ENCODE data around the gene IL17RA.

IL17RA gene

DNA sequence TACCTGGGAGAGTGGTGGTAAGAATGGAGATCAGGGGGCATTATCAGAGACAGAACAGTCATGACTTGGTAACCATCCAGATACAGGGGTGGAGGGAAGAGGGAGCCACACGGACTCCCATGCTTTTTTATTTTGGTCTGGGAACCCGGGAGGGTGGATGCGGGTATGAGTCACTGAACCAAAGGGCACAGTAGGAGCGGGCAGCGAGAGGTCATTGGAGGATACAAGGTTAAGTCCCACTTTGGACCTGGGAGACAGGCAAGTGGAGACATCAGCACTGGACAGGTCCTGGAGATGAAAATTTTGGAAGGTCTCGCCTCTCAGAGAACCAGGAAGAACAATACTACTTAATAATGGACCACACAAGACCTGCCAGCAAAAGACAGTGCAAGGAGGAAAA, 67.5 kb downstream of the IL17RA start:
- no peak for DNase-seq (ENCODE audit: low read depth, low spot score)

GRCh38 chr22:17152971-17153370, 68.2 kb downstream of the IL17RA start:
- no peak for DNase-seq (ENCODE audit: low read depth, low spot score)

DNA sequence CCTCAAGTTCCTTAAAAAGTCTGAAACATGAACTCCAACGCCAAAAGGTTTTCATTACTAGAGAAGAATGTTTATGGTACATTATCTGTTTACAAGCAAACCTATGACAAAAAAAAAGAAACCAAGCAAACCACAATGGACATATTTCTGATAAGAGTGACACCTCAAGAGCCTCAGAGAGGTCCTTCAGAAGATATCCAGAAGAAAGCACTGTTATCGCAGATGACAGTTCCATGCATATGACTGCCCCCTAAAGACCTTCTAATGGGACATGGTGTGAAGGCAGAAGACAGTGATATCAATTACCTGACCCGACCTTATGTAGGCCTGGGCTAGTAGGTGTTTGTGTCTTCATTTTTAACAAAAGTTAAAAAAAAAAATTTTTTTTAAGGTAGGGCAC, 71.1 kb downstream of the IL17RA start:
- DNase-seq (ENCODE audit: low read depth, low spot score): no peak

DNA sequence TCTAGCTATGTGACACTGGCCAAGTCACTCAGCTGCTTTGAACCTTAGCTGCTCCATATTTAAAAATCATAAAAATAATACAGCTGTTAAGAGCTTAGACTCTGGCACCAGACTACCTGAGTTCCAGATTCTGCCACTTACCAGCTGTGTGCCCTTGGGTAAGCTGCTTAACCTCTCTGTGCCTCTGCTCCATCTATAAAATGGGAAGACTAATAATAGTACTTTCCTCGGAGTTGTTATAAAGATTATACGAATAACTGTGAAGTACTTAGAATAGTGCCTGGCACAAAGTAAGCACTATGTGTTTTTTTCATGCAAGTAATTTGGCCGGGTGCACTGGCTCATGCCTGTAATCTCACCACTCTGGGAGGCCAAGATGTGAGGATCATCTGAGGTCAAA, 72.9 kb downstream of the IL17RA start:
- DNase-seq (ENCODE audit: low read depth, low spot score): no peak

DNA sequence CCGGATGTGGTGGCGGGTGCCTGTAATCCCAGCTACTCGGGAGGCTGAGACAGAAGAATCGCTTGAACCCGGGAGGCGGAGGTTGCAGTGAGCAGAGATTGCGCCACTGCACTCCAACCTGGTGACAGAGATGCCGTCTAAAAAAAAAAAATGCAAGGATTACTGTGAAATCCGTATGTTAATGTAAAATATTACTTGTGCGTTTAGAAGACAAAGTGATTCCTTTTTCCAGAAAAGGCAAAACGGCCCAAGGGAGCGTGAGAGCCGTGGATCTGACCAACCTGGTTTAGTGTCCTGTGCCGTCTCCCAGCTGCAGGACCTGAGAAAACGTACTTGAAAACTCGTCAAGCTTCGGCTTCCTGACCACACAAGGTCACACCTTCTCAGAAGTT, 73.4 kb downstream of the IL17RA start:
- no peak for DNase-seq (ENCODE audit: low read depth, low spot score)

GRCh38 chr22:17158568-17159503, 74.0 kb downstream of the IL17RA start, which contains the start of gene HDHD5:
TSS of gene HDHD5 (minus strand) at chr22:17159277. CDS start at chr22:17159251, 26 bp downstream.
- DNase-seq (ENCODE audit: low read depth, low spot score): no peak

DNA sequence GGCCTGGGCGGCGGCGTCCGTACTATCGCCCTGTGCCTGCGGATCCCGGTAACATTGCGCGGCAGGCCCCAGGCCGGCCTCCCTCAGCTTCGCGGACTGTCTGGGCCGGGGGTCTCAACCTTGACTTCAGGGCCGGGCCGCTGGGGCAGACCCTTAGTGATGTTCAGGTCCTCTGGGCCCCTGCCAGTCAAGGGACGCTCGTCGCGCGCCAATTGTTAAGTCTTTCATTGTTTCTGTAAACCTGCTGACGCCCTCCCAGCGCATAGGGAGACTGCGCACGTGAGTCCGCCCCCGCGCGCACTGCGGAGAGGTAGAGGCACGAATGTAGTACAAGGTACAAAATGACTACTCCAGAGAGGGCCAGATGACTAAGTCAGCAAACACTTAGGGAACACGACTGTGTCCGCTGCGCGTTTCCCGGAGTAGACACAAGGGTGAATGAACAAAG, 74.7 kb downstream of the IL17RA start:
- DNase-seq (ENCODE audit: low read depth, low spot score): no peak

DNA sequence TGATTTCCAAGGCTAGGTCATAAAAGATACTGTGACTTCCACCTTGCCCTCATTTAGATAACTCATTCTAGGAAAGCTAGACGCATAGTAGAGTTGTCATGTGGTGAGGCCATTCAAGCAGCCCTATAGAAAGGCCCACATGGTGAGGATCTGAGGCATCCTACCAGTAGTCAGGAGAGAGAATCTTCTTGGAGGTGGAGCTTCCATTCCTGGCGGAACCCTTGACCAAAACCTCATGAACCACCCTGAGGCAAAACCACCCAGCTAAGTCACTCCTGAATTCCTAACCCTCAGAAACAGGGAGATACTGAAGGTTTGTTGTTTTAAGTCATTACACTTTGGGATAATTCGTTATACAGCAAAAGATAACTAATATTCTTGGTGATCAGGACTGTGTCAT, 77.2 kb downstream of the IL17RA start:
- no peak for DNase-seq (ENCODE audit: low read depth, low spot score)

GRCh38 chr22:17162731-17163130, 77.9 kb downstream of the IL17RA start:
- no peak for DNase-seq (ENCODE audit: low read depth, low spot score)

- no peak for DNase-seq (ENCODE audit: low read depth, low spot score)
Observed at GRCh38 chr22:17164392-17165024, 79.7 kb downstream of the IL17RA start.
